Parathyroid adenoma (tissue), 2 donors: ENCODE results near the gene HDDC2.
A peak's percentile ranks its signal among the peaks of the same experiment; 100 is the strongest.

Experiments
- H2AFZ ChIP-seq: fragments of 300-600 bp; sonication (generic); one replicate; pipeline ENCODE4 v1.7.0; 2017; ENCODE audit warnings: antibody characterized with exemption, mild to moderate bottlenecking
- H3K27ac ChIP-seq: fragments of 300-600 bp; sonication (generic); one replicate; pipeline ENCODE4 v1.7.0; 2017
- H3K27me3 ChIP-seq: fragments of 300-600 bp; sonication (generic); one replicate; pipeline ENCODE4 v1.7.0; 2017; ENCODE audit warnings: low read length; ENCODE audit not compliant: control insufficient read depth, insufficient read depth
- H3K36me3 ChIP-seq: fragments of 300-600 bp; sonication (generic); one replicate; pipeline ENCODE4 v1.7.0; 2017; ENCODE audit warnings: low read length; ENCODE audit not compliant: control insufficient read depth, insufficient read depth
- H3K4me1 ChIP-seq: fragments of 300-600 bp; sonication (generic); one replicate; pipeline ENCODE4 v1.7.0; 2017; ENCODE audit warnings: control low read depth
- H3K4me2 ChIP-seq: fragments of 300-600 bp; sonication (generic); one replicate; pipeline ENCODE4 v1.7.0; 2017; ENCODE audit warnings: low read length
- H3K4me3 ChIP-seq: fragments of 300-600 bp; sonication (generic); one replicate; pipeline ENCODE4 v1.7.0; 2017; ENCODE audit warnings: low read depth, low read length
- H3K79me2 ChIP-seq: fragments of 300-600 bp; sonication (generic); one replicate; pipeline ENCODE4 v1.7.0; 2017; ENCODE audit warnings: control low read depth
- H3K9ac ChIP-seq: fragments of 300-600 bp; sonication (generic); one replicate; pipeline ENCODE4 v1.7.0; 2017; ENCODE audit warnings: mild to moderate bottlenecking
- H3K9me3 ChIP-seq: fragments of 300-600 bp; sonication (generic); one replicate; pipeline ENCODE4 v1.7.0; 2017; ENCODE audit warnings: low read length; ENCODE audit not compliant: control insufficient read depth
- CTCF ChIP-seq: fragments of 300-600 bp; sonication (generic); IDR thresholded peaks from one replicate; pipeline ENCODE4 v1.7.0; 2017; ENCODE audit warnings: antibody characterized with exemption, mild to moderate bottlenecking
- donor health status: primary hyperparathyroidism.

HDDC2 gene

GRCh38 chr6:125228981-125229479 is 72.7 kb downstream of the HDDC2 start:
- H3K4me3 ChIP-seq: no peak overlapping the region

DNA sequence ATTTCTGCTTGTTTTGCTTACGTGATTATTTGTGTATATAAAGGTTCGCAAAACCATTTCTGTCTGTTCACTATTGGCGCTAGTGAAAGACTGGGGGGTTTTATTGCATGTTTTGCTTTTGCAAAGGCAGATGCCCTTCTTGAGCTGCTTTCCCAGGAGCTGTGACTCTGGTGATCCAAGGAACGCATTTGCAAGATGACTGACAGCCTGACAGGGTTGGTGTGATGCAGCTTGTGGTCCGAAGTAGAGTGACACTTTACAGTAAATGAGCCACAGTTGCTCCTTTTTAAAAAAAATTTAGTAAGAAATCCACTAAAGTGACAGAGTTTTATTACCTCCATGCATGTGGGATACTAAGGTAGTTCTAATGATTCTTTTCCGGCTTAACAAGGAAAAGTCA is 74.5 kb downstream of the HDDC2 start:
- Histone ChIP-seq H3K4me2 (no peak overlapping the region), H3K4me1 (peaks cover 6% of the 10 kb centered on the region), H3K36me3 (no peaks in the 10 kb centered on the region), H3K27me3 (no peaks in the 10 kb centered on the region), H3K4me3 (no peak overlapping the region), H2AFZ (no peak overlapping the region), H3K27ac (no peak overlapping the region), H3K9me3 (no peaks in the 10 kb centered on the region), H3K79me2 (no peaks in the 10 kb centered on the region), H3K9ac (no peak overlapping the region)
- no peak for TF ChIP-seq CTCF

More at GRCh38 chr6:125228981-125229479, 72.7 kb downstream of the HDDC2 start:
- Histone ChIP-seq H3K4me2 (no peak overlapping the region), H3K79me2 (no peaks in the 10 kb centered on the region), H3K4me1 (peaks cover 3% of the 10 kb centered on the region), H3K27me3 (no peaks in the 10 kb centered on the region), H3K27ac (no peak overlapping the region), H3K9ac (no peak overlapping the region), H3K36me3 (no peaks in the 10 kb centered on the region), H2AFZ (peak overlapping the region; percentile 8), H3K9me3 (no peaks in the 10 kb centered on the region)
- no peak for TF ChIP-seq CTCF
